ENCODE data around the gene PAX5. TPM values are rescaled to one million over a fixed set of nuclear protein-coding genes. Genes with fewer than 3 reads are reported as not detected.

Gene PAX5
- total and polyA plus RNA-seq, 9 donors, result 0.02 to 0.28 (median 0.05) TPM; not detected in 6

GRCh38 chr9:36898431-36899020 lies 135.5 kb downstream of the PAX5 start:
- Histone ChIP-seq H3K36me3 (no peaks in the 10 kb centered on the region), H3K9me3 (no peaks in the 10 kb centered on the region), H3K27me3 (no peaks in the 10 kb centered on the region), H3K4me3 (no peak overlapping the region), H3K27ac (no peak overlapping the region), H3K4me1 (ENCODE audit: insufficient read depth) (no peaks in the 10 kb centered on the region)
- 66 to 82% (median 79%) methylated on average over 18 of the region's 18 CpGs for WGBS, 3 donors
- DNase-seq, result no peak
- TF ChIP-seq CTCF (IDR thresholded peaks at IDR 0.05) (no peak), EP300 (IDR thresholded peaks at IDR 0.05) (no peak), POLR2A (IDR thresholded peaks at IDR 0.05) (no peak)
- intact Hi-C loops (cut with DNase I), result no loop called here

GRCh38 chr9:36897478-36897877 lies 136.6 kb downstream of the PAX5 start:
- 15 to 24% (median 21%) methylated on average over 2 of the region's 2 CpGs for WGBS, 3 donors
- TF ChIP-seq POLR2A (IDR thresholded peaks at IDR 0.05), result no peak
- no peak for TF ChIP-seq EP300 (IDR thresholded peaks at IDR 0.05)
- TF ChIP-seq CTCF (IDR thresholded peaks at IDR 0.05), result no peak

GRCh38 chr9:36897019-36897418 lies 137.0 kb downstream of the PAX5 start:
- H3K4me3 ChIP-seq, result no peak overlapping the region
- no peaks in the 10 kb centered on the region for H3K4me1 ChIP-seq (ENCODE audit: insufficient read depth)
- DNase-seq, result no peak
- 57 to 70% (median 64%) methylated on average over 10 of the region's 10 CpGs for WGBS, 3 donors
- no peak overlapping the region for H3K27ac ChIP-seq
- no peaks in the 10 kb centered on the region for H3K27me3 ChIP-seq
- intact Hi-C loops (cut with DNase I), result no loop called here
- no peaks in the 10 kb centered on the region for H3K36me3 ChIP-seq
- H3K9me3 ChIP-seq, result no peaks in the 10 kb centered on the region
- TF ChIP-seq EP300 (IDR thresholded peaks at IDR 0.05), result no peak
- TF ChIP-seq POLR2A (IDR thresholded peaks at IDR 0.05), result no peak
- no peak for TF ChIP-seq CTCF (IDR thresholded peaks at IDR 0.05)

More at GRCh38 chr9:36897478-36897877, 136.6 kb downstream of the PAX5 start:
- Histone ChIP-seq H3K4me1 (ENCODE audit: insufficient read depth) (no peaks in the 10 kb centered on the region), H3K36me3 (no peaks in the 10 kb centered on the region), H3K27ac (no peak overlapping the region), H3K4me3 (no peak overlapping the region), H3K9me3 (no peaks in the 10 kb centered on the region), H3K27me3 (no peaks in the 10 kb centered on the region)
- intact Hi-C loops (cut with DNase I), result no loop called here
- no peak for DNase-seq

GRCh38 chr9:36896296-36896695 lies 137.8 kb downstream of the PAX5 start:
- H3K36me3 ChIP-seq, result no peaks in the 10 kb centered on the region
- intact Hi-C loops (cut with DNase I), result no loop called here
- no peak overlapping the region for H3K27ac ChIP-seq
- H3K4me1 ChIP-seq (ENCODE audit: insufficient read depth), result no peaks in the 10 kb centered on the region
- no peak overlapping the region for H3K4me3 ChIP-seq
- 81 to 85% (median 85%) methylated on average over 6 of the region's 6 CpGs for WGBS, 3 donors
- H3K27me3 ChIP-seq, result no peaks in the 10 kb centered on the region
- TF ChIP-seq CTCF (IDR thresholded peaks at IDR 0.05) (no peak), EP300 (IDR thresholded peaks at IDR 0.05) (no peak), POLR2A (IDR thresholded peaks at IDR 0.05) (no peak)
- DNase-seq, result no peak
- no peaks in the 10 kb centered on the region for H3K9me3 ChIP-seq

Data from ovary (tissue), 9 donors.